Astrocyte (in vitro differentiated cells and primary cell): ENCODE results near the gene B4GALT1.

ENCODE experiments used
- CTCF ChIP-seq: IDR thresholded peaks from 2 replicates; pipeline ENCODE4 v1.5.1; 2011; ENCODE audit warnings: low read depth, mild to moderate bottlenecking, inconsistent platforms, low read length, moderate library complexity; ENCODE audit not compliant: insufficient read depth
- EZH2 ChIP-seq: IDR thresholded peaks from 2 replicates; pipeline ENCODE4 v1.6.1; 2012; ENCODE audit warnings: mild to moderate bottlenecking, low read length, inconsistent platforms; ENCODE audit not compliant: insufficient read depth

DNA sequence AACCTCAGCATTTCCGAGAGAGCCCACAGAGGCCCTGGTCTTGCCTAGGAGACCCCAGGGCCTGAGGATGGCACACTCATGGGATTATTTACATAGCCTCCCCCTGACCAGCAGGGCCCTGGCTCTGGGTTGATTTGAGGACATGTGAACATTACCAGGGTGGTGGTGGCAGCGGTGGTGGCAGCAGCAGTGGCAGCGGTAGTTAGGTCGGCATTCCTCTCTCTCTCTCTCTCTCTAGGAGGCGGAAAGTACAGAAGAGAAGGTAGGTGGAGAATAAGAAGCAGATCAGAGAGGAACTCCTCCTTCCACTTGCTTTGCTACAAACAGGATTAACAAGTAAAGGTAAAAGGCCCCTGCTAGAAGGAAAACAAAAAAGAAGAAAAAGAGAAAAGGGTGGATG is 39.3 kb downstream of the B4GALT1 start:
- TF ChIP-seq CTCF = no peak
- TF ChIP-seq EZH2 = no peak
